ENCODE measurements around the gene TSHZ3. TPM values are rescaled to one million over a fixed set of nuclear protein-coding genes. Genes with fewer than 3 reads are reported as not detected.

Gene TSHZ3
- total RNA-seq, 1 experiment from 2014 or later: not detected

DNA sequence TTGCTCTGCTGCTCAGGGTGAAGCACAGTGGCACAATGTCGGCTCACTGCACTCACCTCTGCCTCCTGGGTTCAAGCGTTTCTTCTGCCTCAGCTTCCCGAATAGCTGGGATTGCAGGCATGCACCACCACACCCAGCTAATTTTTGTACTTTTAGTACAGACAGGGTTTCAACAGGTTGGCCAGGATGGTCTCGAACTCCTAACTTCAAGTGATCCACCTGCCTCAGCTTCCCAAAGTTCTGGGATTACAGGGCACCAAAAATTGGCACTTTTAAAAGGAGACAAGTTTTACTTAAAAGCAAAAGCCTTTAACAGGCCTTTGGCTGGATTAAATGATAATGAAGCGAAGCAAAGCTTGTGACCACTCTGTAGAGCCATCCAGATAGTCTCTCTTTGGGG is 12.5 kb upstream of the TSHZ3 start:
- H3K9ac ChIP-seq (ENCODE audit: low read length): no peak overlapping the region
- no peak overlapping the region for H2AFZ ChIP-seq (ENCODE audit: low read length)
- H3K79me2 ChIP-seq (ENCODE audit: low read length): no peaks in the 10 kb centered on the region
- no peak overlapping the region for H3K4me2 ChIP-seq (ENCODE audit: low read depth, low read length, poor library complexity, severe bottlenecking)
- no peaks in the 10 kb centered on the region for H3K9me3 ChIP-seq (ENCODE audit: low read length)
- H4K20me1 ChIP-seq (ENCODE audit: insufficient read depth, low read depth, low read length): no peaks in the 10 kb centered on the region
- no peak overlapping the region for H3K4me3 ChIP-seq (ENCODE audit: low read length)
- H3K9me2 ChIP-seq (replicated peaks; ENCODE audit: insufficient read depth, low read length): no peaks in the 10 kb centered on the region
- DNase-seq: no peak
- H3K27ac ChIP-seq (ENCODE audit: low read length): no peak overlapping the region
- no peaks in the 10 kb centered on the region for H3K27me3 ChIP-seq (ENCODE audit: low read length)
- no peaks in the 10 kb centered on the region for H3K36me3 ChIP-seq (ENCODE audit: insufficient read depth, low read length)
- no peaks in the 10 kb centered on the region for H3K4me1 ChIP-seq (ENCODE audit: low read length)

DNA sequence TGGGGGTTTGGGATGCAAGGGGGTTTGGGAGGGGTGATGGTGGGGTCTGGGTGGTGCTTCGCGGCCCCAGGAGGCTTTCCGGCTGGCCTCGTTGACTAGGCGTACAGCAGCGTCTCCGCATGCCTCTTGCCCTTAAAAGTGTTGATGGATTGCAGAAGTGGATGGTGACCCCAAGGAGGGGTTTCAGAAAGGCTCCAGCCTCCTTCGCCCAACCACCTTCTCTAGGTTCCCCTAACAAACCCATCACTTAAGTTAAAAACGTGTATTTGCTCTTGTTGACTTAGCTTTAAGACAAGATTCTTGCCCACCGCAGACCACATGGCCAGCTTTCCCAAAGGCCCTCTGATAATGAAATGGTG is 8.1 kb upstream of the TSHZ3 start:
- Histone ChIP-seq H2AFZ (ENCODE audit: low read length) (no peak overlapping the region), H4K20me1 (ENCODE audit: insufficient read depth, low read depth, low read length) (no peaks in the 10 kb centered on the region), H3K9me2 (replicated peaks; ENCODE audit: insufficient read depth, low read length) (no peaks in the 10 kb centered on the region), H3K4me3 (ENCODE audit: low read length) (no peak overlapping the region), H3K36me3 (ENCODE audit: insufficient read depth, low read length) (no peaks in the 10 kb centered on the region), H3K4me2 (ENCODE audit: low read depth, low read length, poor library complexity, severe bottlenecking) (no peak overlapping the region), H3K27me3 (ENCODE audit: low read length) (no peaks in the 10 kb centered on the region), H3K79me2 (ENCODE audit: low read length) (no peaks in the 10 kb centered on the region), H3K4me1 (ENCODE audit: low read length) (no peaks in the 10 kb centered on the region), H3K27ac (ENCODE audit: low read length) (no peak overlapping the region), H3K9me3 (ENCODE audit: low read length) (no peaks in the 10 kb centered on the region), H3K9ac (ENCODE audit: low read length) (no peak overlapping the region)
- DNase-seq: no peak

DNA sequence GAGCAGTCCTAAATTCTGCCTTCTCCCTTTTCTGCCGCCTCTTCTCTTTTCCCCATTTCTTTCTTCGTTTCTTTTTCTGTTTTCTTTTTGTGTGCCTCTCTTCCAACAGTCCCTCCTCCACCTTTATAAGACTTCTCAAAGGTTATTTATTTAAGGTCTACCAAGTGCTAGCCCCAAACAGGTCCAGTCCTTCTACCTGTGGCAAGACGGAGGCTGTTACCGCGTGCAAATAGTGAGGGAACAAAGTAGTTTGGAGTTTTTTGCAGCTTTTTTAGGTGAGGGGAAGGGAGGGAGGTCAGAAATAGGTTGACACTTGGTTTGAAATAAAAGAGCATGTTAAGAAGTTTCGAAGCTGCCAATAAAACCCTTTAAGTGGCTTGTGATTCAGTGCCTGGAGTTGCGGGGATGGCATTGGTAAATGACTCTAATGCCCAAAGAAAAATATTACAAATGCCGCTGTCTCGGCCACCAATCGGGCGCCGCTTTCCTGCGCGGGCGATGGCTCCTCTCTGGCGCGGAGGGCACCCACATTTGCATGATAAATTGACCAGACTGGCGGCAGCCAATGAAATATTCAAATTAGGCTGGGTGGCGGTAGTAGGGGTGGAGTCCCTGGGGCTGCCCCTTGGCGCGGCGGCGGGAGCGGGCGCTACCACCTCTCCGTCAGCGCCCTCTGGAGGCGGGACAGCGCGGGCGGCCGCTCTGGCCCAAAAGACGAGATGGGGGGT is 7.5 kb upstream of the TSHZ3 start:
- Histone ChIP-seq H3K27ac (ENCODE audit: low read length) (no peak overlapping the region), H3K4me1 (ENCODE audit: low read length) (no peaks in the 10 kb centered on the region), H3K9ac (ENCODE audit: low read length) (no peak overlapping the region), H3K27me3 (ENCODE audit: low read length) (no peaks in the 10 kb centered on the region), H3K4me3 (ENCODE audit: low read length) (no peak overlapping the region), H3K9me3 (ENCODE audit: low read length) (no peaks in the 10 kb centered on the region), H3K79me2 (ENCODE audit: low read length) (no peaks in the 10 kb centered on the region), H4K20me1 (ENCODE audit: insufficient read depth, low read depth, low read length) (no peaks in the 10 kb centered on the region), H3K9me2 (replicated peaks; ENCODE audit: insufficient read depth, low read length) (no peaks in the 10 kb centered on the region), H2AFZ (ENCODE audit: low read length) (no peak overlapping the region), H3K4me2 (ENCODE audit: low read depth, low read length, poor library complexity, severe bottlenecking) (no peak overlapping the region), H3K36me3 (ENCODE audit: insufficient read depth, low read length) (no peaks in the 10 kb centered on the region)
- no peak for DNase-seq

DNA sequence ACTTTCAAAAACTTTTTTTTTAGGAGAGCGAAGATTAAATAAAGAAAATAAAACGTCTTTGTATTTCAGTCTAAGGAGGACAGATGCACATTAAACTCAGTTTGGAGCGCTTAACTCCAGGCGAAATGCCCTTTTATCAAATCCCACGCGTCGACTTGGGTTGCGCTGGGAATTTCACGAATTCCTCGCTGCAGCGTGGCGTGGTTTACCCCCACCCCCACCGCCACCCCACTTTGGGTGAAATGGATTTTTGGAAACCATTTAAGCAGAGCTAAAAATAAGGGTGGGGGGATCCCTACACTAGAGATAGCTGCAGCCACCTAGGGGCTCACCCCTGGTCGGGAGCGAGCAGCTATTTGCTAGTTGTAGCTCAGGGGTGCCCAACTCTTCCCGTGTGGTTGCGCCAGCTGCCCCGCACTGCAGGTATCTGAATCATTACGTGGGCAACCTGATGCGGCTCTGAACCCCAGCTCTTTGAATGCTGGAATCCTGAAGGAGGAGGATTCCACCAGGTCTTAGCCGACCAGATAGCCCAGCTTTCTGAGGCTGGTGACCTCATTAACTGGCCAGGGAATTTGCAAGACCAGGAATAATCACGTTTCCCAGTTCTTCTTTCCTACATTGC is 6.5 kb upstream of the TSHZ3 start:
- Histone ChIP-seq H3K4me3 (ENCODE audit: low read length) (no peak overlapping the region), H3K4me1 (ENCODE audit: low read length) (no peaks in the 10 kb centered on the region), H3K79me2 (ENCODE audit: low read length) (no peaks in the 10 kb centered on the region), H2AFZ (ENCODE audit: low read length) (no peak overlapping the region), H3K9me3 (ENCODE audit: low read length) (no peaks in the 10 kb centered on the region), H3K9ac (ENCODE audit: low read length) (no peak overlapping the region), H3K27me3 (ENCODE audit: low read length) (no peaks in the 10 kb centered on the region), H3K9me2 (replicated peaks; ENCODE audit: insufficient read depth, low read length) (no peaks in the 10 kb centered on the region), H4K20me1 (ENCODE audit: insufficient read depth, low read depth, low read length) (no peaks in the 10 kb centered on the region), H3K27ac (ENCODE audit: low read length) (no peak overlapping the region), H3K4me2 (ENCODE audit: low read depth, low read length, poor library complexity, severe bottlenecking) (no peak overlapping the region), H3K36me3 (ENCODE audit: insufficient read depth, low read length) (no peaks in the 10 kb centered on the region)
- no peak for DNase-seq

DNA sequence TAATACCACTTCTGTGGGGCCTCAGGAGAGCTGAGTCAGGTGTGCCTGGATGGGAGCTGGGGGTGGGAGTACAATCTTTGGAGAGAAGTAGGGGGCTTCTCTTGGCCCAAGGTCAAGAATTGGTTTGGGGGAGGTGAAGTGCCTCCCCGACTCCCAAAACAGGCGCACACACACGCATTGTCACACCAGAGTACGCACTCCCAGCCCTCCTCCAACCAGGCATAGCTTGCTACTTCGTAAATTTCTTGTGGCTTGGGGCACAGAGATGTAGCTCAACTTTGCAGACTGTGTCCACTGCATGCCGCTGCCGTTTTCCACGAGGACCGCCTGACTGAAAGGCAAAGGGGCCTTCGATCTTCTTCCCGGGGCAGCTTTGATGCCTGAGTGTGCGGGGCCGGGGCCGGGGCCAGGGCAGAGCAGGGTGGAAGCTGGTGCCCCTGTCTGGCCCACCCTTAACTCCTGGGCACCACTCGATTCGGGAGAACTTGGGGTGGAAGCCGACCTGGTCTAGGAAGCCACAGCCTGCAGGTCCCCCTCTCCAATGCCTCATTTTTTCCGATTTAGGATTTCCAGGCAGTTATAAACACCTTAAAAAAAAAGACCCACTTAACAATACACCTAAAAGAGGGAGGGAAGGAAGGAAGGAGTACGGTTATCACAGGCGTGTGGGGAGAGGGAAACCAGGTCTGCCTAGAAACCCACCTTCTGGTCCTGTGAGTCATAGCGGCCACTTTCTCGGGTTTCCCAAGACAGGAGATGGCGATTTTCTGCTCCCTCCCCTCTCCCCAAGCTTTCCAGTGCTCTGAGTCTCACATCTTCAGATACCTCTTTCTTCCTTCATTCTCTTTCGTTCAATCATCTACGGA is 5.8 kb upstream of the TSHZ3 start:
- no peaks in the 10 kb centered on the region for H3K36me3 ChIP-seq (ENCODE audit: insufficient read depth, low read length)
- no peak for DNase-seq
- H3K27ac ChIP-seq (ENCODE audit: low read length): no peak overlapping the region
- no peaks in the 10 kb centered on the region for H3K79me2 ChIP-seq (ENCODE audit: low read length)
- no peaks in the 10 kb centered on the region for H3K27me3 ChIP-seq (ENCODE audit: low read length)
- no peak overlapping the region for H3K4me3 ChIP-seq (ENCODE audit: low read length)
- H3K4me2 ChIP-seq (ENCODE audit: low read depth, low read length, poor library complexity, severe bottlenecking): no peak overlapping the region
- H2AFZ ChIP-seq (ENCODE audit: low read length): no peak overlapping the region
- no peaks in the 10 kb centered on the region for H3K4me1 ChIP-seq (ENCODE audit: low read length)
- no peaks in the 10 kb centered on the region for H3K9me2 ChIP-seq (replicated peaks; ENCODE audit: insufficient read depth, low read length)
- H3K9me3 ChIP-seq (ENCODE audit: low read length): no peaks in the 10 kb centered on the region
- H3K9ac ChIP-seq (ENCODE audit: low read length): no peak overlapping the region
- no peaks in the 10 kb centered on the region for H4K20me1 ChIP-seq (ENCODE audit: insufficient read depth, low read depth, low read length)

DNA sequence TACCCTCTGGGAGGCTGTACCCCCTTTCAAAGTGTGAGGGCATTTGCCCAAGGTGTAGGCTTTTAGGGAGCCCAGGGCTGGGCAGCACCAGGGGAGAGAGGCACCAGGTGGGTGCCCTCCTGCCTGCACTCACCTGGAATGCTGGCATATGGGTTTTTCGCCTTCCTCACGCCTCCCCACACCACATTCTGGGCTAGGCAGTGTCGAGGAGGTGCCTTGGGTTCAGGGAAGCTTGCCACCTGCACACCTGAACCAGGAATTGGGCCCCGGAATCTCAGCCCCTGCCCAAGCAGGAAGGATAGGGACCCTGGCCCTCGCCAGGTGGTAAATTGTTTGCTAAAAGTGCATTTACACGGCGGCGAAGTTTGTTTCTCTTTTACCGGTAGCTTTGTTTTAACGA is 5.1 kb upstream of the TSHZ3 start:
- no peaks in the 10 kb centered on the region for H3K9me2 ChIP-seq (replicated peaks; ENCODE audit: insufficient read depth, low read length)
- H3K4me2 ChIP-seq (ENCODE audit: low read depth, low read length, poor library complexity, severe bottlenecking): no peak overlapping the region
- no peak for DNase-seq
- no peaks in the 10 kb centered on the region for H3K36me3 ChIP-seq (ENCODE audit: insufficient read depth, low read length)
- H4K20me1 ChIP-seq (ENCODE audit: insufficient read depth, low read depth, low read length): no peaks in the 10 kb centered on the region
- H2AFZ ChIP-seq (ENCODE audit: low read length): no peak overlapping the region
- H3K9ac ChIP-seq (ENCODE audit: low read length): no peak overlapping the region
- H3K27ac ChIP-seq (ENCODE audit: low read length): no peak overlapping the region
- no peaks in the 10 kb centered on the region for H3K79me2 ChIP-seq (ENCODE audit: low read length)
- H3K9me3 ChIP-seq (ENCODE audit: low read length): no peaks in the 10 kb centered on the region
- H3K4me3 ChIP-seq (ENCODE audit: low read length): no peak overlapping the region
- H3K27me3 ChIP-seq (ENCODE audit: low read length): no peaks in the 10 kb centered on the region
- H3K4me1 ChIP-seq (ENCODE audit: low read length): no peaks in the 10 kb centered on the region

DNA sequence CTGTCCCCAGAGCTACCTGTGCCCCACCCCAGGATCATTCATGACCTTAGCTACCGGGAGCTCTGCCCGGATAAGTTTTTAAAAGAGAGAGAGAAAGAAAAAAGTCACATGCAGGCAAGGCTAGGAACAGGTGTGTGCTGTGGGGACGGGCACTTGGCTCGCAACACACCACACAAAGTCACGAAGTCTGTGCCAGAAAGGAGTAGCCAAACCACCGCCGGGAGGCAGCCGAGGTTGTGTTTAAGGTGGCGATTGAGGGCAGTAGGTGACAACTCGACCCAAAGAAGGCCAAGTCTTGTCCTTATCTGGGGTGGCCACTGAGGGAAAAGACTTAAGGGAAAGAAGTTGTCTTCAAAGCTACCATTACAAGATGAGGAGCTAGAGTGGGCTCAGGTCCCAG is 4.6 kb upstream of the TSHZ3 start:
- Histone ChIP-seq H3K27ac (ENCODE audit: low read length) (no peak overlapping the region), H2AFZ (ENCODE audit: low read length) (no peak overlapping the region), H3K4me1 (ENCODE audit: low read length) (no peaks in the 10 kb centered on the region), H3K9me2 (replicated peaks; ENCODE audit: insufficient read depth, low read length) (no peaks in the 10 kb centered on the region), H3K4me2 (ENCODE audit: low read depth, low read length, poor library complexity, severe bottlenecking) (no peak overlapping the region), H3K27me3 (ENCODE audit: low read length) (no peaks in the 10 kb centered on the region), H3K9ac (ENCODE audit: low read length) (no peak overlapping the region), H3K9me3 (ENCODE audit: low read length) (no peaks in the 10 kb centered on the region), H4K20me1 (ENCODE audit: insufficient read depth, low read depth, low read length) (no peaks in the 10 kb centered on the region), H3K36me3 (ENCODE audit: insufficient read depth, low read length) (no peaks in the 10 kb centered on the region), H3K4me3 (ENCODE audit: low read length) (no peak overlapping the region), H3K79me2 (ENCODE audit: low read length) (no peaks in the 10 kb centered on the region)
- DNase-seq: no peak
